GM08714 (cell line): ENCODE results near the gene CCDC60.

Experiments used
- H3K4me3 ChIP-seq: fragments of 200-500 bp; sonication (Bioruptor generic); 2 replicates; pipeline ENCODE4 v1.5.1; 2014; ENCODE audit warnings: mild to moderate bottlenecking, low read length, inconsistent platforms
- ZNF274 ChIP-seq: IDR thresholded peaks from 2 replicates; pipeline ENCODE4 v1.6.1; 2012; ENCODE audit warnings: mild to moderate bottlenecking, low read depth, low read length

Gene CCDC60

DNA sequence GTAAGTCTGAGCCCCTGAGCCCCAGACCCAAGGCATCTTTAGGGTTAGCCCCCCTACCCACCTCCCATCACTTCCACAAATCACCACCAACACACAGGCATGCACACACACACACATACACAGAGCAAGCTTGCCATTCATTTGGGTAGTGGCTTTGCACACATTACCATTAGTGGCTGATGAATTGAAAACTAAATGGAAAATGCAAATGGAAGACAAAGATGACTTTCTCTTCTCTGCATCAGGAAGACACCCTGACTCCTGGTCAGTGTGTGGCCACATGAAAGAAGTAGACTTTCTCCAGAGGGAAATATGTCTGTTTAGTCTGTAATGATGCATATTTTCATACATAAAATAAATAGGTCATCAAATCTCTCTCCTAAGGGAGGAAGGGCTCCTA, 55.2 kb downstream of the CCDC60 start:
- TF ChIP-seq ZNF274, result no peak
- no peak overlapping the region for H3K4me3 ChIP-seq

DNA sequence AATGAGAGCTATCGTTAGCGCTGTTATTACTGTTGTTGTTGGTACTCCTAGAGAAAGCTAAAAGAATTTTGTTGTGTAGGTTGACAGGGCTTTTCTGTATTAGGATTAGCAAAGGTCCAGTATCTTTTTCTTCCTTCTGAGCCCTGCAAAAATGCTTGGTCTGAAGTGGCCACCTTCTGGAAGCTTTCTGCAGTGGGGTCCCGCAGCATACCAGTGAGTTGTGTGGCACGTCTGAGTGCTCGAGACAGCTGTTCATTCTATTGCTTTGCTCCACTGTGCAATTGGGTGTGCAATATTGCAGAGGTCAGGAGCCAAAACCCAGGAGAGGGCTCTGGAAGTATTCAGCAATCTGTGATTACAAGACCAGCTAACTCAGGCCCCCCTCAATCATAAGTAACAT, 57.1 kb downstream of the CCDC60 start:
- no peak for TF ChIP-seq ZNF274
- H3K4me3 ChIP-seq, result no peak overlapping the region

DNA sequence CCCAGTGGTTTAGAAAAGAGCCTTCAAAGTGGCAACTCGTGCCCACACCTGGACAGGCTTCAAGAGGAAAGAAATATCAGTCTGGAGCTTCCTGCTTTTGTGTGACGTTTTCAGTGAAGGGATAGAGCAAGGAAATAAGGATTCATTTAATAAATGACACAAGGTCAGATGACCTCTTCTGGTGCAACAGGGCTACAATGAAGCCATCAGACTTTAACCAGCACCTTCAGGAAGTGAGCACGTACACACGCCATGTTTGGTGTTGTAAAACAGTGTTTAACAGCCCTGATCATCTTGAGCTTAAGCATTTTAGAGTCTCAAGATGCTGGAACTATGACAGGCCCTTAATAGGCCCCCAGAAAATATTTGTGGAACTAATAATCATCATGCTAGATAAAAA, 59.1 kb downstream of the CCDC60 start:
- no peak for TF ChIP-seq ZNF274
- H3K4me3 ChIP-seq, result no peak overlapping the region

DNA sequence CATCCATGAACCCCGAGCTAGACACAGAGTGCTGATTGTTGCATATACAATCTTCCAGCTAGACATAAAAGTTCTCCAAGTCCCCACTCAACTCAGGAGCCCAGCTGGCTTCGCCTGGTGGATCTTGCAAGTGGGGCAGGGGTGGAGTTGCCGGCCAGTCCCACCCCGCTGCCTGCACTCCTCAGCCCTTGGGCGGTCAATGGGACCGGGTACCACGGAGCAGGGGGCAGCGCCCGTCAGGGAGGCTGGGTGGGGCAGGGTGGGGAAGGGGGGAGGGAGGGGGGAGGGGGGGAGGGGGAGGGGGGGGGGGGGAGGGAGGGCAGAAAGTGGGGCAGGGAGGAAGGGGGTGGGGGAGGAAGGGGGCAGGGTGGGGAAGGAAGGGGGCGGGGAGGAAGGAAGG, 63.0 kb downstream of the CCDC60 start:
- H3K4me3 ChIP-seq, result no peak overlapping the region
- no peak for TF ChIP-seq ZNF274

DNA sequence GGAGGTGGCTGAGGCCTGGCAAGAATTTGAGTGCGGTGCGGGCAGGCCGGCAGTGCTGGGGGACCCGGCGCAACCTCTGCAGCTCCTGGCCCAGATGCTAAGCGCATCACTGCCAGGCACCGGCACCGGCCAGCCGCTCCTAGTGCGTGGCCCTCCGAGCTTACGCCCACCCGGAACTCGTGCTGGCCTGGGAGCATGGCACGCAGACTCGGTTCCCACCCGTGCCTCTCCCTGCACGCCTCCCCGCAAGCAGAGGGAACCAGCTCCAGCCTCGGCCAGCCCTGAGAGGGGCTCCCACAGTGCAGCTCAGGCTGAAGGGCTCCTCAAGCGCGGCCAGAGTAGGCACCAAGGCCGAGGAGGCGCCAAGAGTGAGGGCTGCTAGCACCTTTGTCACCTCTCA, 63.7 kb downstream of the CCDC60 start:
- no peak for TF ChIP-seq ZNF274
- H3K4me3 ChIP-seq, result no peak overlapping the region

DNA sequence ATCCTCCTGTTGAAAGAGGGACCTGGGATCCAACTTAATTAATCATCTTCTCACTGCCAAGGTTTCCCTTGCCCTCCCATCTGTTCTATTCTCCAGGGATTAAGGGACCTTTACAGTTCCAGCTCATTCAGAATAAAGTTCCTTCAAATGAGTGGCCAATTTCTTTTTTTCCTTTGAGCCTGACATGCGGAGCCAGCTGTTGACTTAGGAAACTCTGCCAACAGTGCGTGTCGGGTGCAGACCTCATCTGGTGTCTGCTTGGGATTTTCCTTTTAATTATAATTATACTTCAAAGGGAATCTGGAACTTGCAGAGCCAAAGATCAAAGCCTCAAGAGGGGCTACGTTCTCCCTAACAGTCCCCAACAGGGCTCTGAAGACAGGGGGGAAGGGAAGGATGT, 64.8 kb downstream of the CCDC60 start:
- no peak overlapping the region for H3K4me3 ChIP-seq
- no peak for TF ChIP-seq ZNF274

DNA sequence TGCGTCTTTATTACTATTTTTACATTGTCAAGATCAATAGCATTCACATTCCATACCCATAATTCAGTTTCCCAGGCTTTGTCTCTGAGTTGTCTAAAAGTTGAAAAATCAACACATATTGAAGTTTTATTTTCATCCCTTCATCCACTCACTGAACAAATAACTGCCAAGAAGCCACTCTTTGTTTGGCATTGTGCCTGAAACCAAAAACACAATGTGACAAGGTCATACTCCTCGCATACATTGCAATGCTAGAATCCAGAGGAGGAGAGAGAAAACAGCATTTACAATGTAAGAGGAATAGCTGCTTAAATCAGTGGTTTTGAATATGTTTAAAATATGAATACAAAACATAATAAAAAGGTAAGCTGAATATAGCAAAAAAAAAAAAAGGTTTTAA, 71.8 kb downstream of the CCDC60 start:
- TF ChIP-seq ZNF274, result no peak
- H3K4me3 ChIP-seq, result no peak overlapping the region

DNA sequence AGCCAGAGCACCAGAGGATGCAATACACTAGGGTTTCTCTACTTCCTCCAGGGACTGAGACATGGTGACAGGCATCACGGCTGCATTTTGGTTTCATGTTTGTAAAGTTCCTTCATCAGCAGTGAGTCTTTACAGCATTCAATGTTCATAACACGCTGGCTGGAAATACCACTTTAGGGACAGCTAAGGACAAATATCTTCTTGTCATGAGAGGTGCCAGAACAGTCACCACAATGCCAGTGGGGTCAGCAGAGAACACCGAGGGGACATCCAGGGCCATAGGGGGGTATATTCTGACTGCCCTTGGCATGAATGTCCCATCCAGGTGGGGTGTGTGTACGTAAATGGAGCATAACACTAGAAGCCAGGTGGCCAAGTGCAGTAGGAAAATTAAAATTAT, 72.3 kb downstream of the CCDC60 start:
- no peak for TF ChIP-seq ZNF274
- H3K4me3 ChIP-seq, result no peak overlapping the region

DNA sequence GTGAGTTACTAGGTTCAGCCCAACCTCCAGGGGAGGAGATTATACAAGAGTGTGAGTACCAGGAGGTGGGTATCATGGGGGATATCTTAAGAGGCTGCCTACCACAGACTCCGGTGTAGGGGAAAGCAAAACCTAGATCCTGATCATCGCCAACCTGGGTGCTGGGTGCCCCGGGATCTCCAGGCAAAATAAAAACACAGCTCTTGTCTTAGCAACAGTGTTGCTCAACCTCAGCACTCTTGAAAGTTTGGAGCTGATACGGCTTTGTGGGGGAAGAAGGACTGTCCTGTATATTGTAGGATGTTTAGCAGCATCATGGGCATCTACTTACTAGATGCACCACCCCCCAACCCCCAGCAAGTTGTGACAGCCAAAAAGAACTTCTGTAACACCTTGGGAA, 74.5 kb downstream of the CCDC60 start:
- no peak for TF ChIP-seq ZNF274

DNA sequence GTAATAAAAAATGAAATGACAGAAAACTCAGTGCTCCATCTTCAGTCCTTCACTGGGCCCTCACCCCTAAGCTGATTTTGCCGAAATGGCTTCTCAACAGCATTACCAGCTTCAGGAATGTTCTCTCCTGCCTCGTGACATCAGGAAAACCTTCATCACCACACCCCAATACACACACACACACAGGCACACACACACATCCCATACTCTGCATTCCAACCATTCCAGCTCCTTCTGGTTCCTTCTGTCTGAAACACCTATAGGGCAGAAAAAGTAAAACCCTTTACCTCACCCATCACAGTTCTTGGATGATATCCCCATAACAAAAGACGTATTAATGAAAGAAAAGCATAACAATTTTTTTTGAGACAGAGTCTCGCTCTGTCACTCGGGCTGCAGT, 75.9 kb downstream of the CCDC60 start:
- no peak for TF ChIP-seq ZNF274

More for the DNA sequence above, 74.5 kb downstream of the CCDC60 start:
- H3K4me3 ChIP-seq, result no peak overlapping the region

DNA sequence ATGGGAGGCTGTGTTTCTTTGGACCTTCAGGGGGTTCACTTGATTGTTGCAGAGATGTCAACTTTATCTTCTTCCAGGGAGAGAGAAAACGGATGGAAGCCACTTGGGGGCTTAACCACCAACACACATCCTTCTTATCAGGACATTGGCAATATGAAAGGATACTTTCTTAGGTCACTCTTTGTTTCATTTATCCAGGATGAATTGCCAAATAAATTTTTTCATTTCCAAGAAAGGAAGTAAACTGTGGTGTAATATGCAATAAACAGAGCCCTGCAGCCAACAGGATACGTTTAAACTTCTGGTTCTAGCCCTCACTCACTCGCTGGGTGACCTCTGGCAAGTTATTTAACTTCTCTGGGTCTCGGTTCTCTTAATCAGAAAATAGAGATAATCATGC, 77.8 kb downstream of the CCDC60 start:
- H3K4me3 ChIP-seq, result no peak overlapping the region
- TF ChIP-seq ZNF274, result no peak

More for the DNA sequence above, 75.9 kb downstream of the CCDC60 start:
- no peak overlapping the region for H3K4me3 ChIP-seq

DNA sequence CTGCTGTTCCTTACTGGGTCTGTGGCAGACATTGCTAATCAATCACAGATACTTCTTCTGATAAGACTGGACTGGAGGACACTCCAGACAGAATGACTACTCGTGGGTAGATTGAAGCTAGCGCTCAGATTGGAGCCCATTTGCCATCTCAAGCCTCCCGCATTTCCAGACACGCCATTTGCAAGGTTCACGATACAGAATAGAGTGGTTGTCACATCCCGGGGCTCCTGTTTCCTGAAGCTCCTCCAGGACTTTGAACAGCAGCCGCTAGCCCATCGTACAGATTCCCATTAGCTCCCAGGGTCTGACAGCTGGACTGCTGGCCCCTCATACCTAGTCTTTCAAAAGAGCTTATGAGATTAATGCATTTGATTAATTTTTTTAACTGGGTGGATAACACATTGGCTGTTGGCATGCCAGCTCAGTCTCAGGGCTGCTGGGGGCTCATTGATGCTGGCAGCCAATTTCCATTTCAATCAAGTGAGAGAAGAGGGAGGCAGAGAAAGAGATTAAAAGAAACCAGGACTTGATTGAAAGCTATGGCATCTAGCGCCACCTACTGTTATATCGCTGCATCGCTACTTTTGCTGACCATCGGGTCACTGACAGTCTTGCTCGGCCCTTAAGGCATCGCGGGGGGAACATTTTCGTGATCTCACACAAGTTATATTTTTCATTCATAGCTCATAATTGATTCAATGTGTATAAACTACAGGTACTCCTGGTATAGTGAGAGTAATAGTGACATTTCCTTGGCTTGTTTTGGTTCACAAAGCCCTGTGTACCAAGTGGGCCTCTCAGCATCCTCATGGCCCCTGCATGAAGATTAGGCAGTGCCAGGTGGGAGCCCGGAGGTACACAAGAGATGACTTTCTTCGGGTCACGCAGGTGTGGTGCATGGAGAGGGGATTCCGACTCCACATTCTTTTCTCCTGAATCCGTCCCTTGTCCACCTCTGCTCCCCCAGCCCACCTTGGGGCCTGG, 78.6 kb downstream of the CCDC60 start:
- no peak for TF ChIP-seq ZNF274
- H3K4me3 ChIP-seq, result no peak overlapping the region

DNA sequence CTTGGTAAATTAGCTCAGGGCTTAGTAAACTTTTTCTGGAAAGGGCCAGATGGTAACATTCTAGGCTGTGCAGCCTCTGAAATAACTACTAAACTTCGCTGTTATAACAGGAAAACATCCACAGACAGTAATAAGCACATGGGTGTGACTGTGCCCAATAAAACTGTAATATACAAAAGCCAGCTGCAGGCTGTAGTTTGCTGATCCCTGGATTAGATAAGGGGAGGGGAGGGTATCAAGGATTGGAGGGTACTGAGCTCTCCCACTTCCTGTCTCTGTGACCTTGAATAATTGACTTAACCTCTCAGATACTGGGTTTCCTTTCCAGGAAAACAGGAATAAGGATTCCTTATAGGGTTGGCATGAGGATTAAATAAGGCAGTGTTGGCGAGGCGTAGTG, 81.2 kb downstream of the CCDC60 start:
- TF ChIP-seq ZNF274, result no peak
- no peak overlapping the region for H3K4me3 ChIP-seq

DNA sequence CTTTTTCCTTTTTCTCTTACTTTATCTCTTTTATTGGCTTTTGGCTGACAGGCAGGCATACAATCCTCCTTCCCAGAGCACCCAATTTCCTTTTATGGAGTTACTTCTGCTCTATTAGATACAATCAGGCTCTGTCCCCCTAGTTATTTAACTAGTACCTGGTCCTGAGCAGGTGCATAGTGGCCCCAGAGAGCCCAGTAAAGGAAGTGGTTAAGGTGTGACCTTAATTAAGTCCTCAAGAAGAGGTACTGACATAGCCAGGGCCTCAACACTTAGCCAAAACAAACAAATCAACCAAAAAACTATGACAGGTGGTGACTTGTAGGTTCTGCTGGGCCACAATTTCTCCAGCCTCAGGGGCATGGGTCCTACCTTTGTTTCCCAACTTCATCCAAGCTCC, 82.9 kb downstream of the CCDC60 start:
- TF ChIP-seq ZNF274, result no peak
- no peak overlapping the region for H3K4me3 ChIP-seq

DNA sequence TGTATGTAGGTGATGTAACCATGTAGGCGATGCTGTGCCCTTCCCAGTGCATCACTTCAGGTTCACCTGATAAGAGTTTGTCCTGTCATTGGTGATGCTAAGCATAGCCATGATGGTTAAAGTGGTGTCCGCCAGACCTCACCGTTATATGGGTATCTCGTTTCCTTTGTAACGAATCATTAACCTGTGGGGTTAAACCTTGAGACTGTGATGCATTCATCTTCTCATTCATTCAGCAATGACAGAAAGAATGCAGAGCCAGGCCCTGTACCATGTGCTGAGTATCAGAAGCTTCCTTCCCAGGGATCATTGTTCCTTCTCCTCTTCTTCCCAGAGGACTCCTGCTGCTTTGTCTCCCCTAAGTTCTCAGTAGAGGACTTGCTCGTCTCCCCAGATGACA, 84.9 kb downstream of the CCDC60 start:
- no peak for TF ChIP-seq ZNF274
- H3K4me3 ChIP-seq, result no peak overlapping the region
